ENCODE data around the gene FAAP20.
A peak's percentile ranks its signal among the peaks of the same experiment; 100 is the strongest.

Gene FAAP20

DNA sequence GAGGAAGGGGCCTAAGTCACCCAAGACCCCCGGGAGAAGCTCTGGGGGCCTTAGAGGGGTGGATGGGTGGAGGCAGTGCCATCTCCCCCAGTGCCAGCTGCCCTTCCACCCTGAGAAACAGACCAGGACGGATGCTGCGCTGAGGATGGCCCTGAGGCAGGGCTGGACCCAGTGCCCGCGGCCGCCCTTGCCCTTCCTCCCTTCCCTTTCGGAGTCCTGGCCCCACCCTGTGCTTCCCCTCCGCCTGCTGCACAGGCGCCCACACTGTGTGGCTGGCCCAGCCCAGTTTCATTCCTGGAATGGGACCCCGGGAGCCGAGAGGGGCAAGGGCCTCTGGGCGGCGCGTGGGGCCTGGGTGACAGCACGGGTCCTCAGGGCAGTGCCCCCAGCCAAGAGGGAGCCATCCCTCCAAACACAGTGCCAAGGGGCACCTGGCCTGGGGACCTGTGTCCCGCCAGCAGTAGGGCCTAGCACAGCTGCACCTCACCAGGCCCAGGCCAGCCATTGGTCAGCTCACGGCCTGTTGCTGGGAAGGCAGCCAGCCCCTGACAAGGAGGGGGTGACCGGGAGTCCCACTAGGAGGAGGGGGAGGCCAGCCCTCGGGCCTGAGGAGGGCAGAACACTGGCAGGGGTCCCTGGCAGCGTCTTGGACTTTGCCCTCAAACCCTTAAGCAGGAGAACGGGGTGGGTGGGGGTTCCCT is 20.1 kb upstream of the FAAP20 start:
- Mint-ChIP-seq H3K9me3 (no peaks in the 10 kb centered on the region), H3K4me3 (no peak overlapping the region), H3K36me3 (ENCODE audit: low read depth) (no peaks in the 10 kb centered on the region), H3K27me3 (ENCODE audit: low read depth) (no peaks in the 10 kb centered on the region), H3K4me1 (peaks cover 30% of the 10 kb centered on the region), H3K27ac (peak overlapping the region in 2 of 3 experiments; percentile 91 to 96)
- TF ChIP-seq, protein P1, sequence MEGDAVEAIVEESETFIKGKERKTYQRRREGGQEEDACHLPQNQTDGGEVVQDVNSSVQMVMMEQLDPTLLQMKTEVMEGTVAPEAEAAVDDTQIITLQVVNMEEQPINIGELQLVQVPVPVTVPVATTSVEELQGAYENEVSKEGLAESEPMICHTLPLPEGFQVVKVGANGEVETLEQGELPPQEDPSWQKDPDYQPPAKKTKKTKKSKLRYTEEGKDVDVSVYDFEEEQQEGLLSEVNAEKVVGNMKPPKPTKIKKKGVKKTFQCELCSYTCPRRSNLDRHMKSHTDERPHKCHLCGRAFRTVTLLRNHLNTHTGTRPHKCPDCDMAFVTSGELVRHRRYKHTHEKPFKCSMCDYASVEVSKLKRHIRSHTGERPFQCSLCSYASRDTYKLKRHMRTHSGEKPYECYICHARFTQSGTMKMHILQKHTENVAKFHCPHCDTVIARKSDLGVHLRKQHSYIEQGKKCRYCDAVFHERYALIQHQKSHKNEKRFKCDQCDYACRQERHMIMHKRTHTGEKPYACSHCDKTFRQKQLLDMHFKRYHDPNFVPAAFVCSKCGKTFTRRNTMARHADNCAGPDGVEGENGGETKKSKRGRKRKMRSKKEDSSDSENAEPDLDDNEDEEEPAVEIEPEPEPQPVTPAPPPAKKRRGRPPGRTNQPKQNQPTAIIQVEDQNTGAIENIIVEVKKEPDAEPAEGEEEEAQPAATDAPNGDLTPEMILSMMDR (IDR thresholded peaks at IDR 0.05; ENCODE audit: unreplicated experiment in 3 of 3) = no peak

DNA sequence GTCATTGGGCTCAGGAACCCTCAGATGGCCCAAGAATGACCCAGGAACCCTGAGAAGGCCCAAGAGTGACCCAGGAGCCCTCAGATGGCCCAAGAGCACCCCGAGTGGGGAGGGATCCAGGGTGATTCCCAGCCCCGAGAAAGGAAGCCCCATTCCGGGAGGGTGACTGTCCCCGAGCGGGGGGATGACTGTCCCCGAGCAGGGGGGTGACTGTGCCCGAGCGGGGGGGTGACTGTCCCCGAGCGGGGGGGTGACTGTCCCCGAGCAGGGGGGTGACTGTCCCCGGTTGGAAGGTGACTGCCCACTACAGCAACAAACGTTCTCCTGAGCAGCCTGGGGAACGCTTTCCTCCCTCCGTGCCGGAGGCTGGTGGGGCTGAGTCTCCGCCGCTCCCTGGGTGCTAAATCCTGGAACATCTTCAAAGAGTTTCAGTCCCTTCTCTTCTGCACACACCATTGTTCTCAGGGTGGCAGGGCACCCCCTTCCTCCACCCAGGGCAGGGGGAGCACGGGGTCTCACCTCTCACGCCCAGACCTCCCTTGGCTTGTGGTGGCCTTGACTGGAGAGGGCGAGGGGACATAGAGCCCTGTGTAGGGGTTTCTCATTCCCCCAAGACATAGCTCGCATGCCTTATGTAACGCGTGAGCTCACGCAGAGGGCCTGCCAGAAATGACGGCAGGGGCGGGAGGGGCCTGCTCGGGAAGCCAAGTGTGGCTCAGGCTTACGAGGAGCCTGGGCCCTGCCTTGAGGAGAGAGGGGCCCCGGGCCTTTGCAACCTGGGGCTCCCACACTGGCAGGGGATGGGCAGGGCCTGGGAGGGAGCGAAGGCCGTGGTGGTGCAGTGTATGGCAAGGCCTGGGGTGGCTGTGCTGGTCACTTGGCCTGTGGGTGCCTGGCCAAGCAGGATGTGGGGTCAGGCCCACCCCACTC is 19.3 kb upstream of the FAAP20 start:
- no peaks in the 10 kb centered on the region for H3K9me3 Mint-ChIP-seq
- TF ChIP-seq, protein P1 (IDR thresholded peaks at IDR 0.05; ENCODE audit: unreplicated experiment in 3 of 3) = no peak
- peak overlapping the region in 2 of 3 experiments; percentile 35 to 61 for H3K4me3 Mint-ChIP-seq
- H3K4me1 Mint-ChIP-seq = peaks cover 35% of the 10 kb centered on the region
- H3K27ac Mint-ChIP-seq = peak overlapping the region; percentile 94 to 97 (median 96)
- H3K27me3 Mint-ChIP-seq (ENCODE audit: low read depth) = no peaks in the 10 kb centered on the region
- H3K36me3 Mint-ChIP-seq (ENCODE audit: low read depth) = no peaks in the 10 kb centered on the region

DNA sequence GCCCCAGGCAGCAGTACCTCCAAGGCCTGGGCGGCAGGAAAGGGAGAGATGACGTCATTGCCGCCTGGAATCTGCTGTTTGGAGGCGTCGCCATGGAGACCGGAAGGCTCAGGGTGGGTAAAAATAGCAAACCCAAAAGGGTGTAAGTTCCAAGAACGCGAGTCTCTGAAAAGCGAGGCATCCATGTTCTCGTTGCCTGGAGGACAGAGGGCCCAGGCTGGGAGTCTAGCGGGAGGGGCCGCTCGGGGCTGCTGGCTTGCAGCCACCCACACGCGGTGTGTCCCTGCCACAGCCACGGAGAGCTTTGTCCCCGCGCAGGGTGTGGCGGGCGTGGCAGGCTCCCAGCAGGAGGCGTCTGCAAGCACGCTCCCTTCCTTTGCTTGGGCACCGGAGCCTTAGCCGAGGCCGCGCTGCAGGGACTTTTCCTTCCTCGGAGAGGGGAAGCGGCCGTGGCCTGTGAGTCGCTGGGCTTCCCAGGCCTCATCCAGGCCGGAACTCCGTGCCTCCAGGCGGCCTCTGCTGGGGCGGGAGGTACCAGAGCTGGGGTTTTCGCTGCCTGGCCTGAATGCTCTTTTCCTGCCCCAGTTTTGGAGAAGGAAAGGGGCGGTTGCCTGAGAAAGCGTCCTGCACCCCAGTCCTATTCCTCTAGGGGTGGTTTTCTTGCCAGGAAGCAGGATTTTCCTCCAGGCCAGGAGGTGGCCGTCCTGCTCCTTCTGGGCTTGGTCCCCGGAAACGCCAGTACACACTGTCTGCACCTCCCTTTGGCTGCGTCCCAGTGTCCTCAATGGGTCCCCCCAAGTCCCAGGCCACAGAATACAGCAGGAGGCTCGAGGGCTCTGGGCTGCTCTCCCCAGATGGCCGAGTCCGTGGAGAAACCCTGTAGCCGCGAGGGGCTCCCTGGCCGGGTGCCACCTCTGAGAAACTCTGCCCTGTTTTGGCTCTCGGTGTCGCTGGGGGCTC is 18.2 kb upstream of the FAAP20 start:
- Mint-ChIP-seq H3K4me1 (peaks cover 36% of the 10 kb centered on the region), H3K27ac (peak overlapping the region; percentile 94 to 97 (median 96)), H3K36me3 (ENCODE audit: low read depth) (no peaks in the 10 kb centered on the region), H3K27me3 (ENCODE audit: low read depth) (no peaks in the 10 kb centered on the region), H3K9me3 (no peaks in the 10 kb centered on the region), H3K4me3 (peak overlapping the region; percentile 63 to 72 (median 71))
- TF ChIP-seq, protein P1 (IDR thresholded peaks at IDR 0.05; ENCODE audit: unreplicated experiment in 3 of 3) = peak in 1 of 3 experiments; percentile 48

GRCh38 chr1:2212274-2212531 is 17.6 kb upstream of the FAAP20 start:
- Mint-ChIP-seq H3K4me3 (peak overlapping the region; percentile 32 to 71 (median 57)), H3K9me3 (no peaks in the 10 kb centered on the region), H3K27ac (peak overlapping the region; percentile 94 to 97 (median 96)), H3K27me3 (ENCODE audit: low read depth) (no peaks in the 10 kb centered on the region), H3K4me1 (peaks cover 43% of the 10 kb centered on the region), H3K36me3 (ENCODE audit: low read depth) (no peaks in the 10 kb centered on the region)
- TF ChIP-seq, protein P1 (IDR thresholded peaks at IDR 0.05; ENCODE audit: unreplicated experiment in 3 of 3) = no peak

DNA sequence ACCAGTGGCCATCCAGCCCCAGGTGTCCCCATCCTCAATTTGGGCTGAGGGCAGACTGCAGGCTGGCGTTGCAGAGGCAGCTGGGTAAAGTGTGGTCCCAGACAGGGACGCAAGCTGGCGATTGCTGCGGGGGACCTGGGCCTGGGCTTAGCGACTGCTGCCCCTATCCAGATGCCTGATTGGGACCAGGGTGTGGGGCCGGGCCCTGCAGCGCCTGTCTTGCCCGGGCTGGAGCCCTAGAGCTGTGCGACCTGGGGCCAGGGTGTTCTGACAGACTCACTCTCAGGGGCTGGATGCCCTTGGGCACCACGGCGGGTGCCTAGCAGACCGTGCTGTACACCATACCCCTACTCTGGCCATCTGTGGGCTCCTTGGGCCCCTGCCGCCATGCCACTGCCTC is 16.2 kb upstream of the FAAP20 start:
- Mint-ChIP-seq H3K9me3 (no peaks in the 10 kb centered on the region), H3K27me3 (ENCODE audit: low read depth) (no peaks in the 10 kb centered on the region), H3K36me3 (ENCODE audit: low read depth) (no peaks in the 10 kb centered on the region), H3K4me3 (no peak overlapping the region), H3K4me1 (peaks cover 52% of the 10 kb centered on the region), H3K27ac (no peak overlapping the region)
- TF ChIP-seq, protein P1 (IDR thresholded peaks at IDR 0.05; ENCODE audit: unreplicated experiment in 3 of 3) = no peak

Data from nephron (organoid).